Measurements from ENCODE around the gene SELPLG.

The SELPLG gene

GRCh38 chr12:108642269-108642870 lies 8.7 kb upstream of the SELPLG start:
- Histone ChIP-seq H3K9me3 (ENCODE audit: control insufficient read depth, low read length) (no peaks in the 10 kb centered on the region), H2AFZ (no peak overlapping the region), H3K9ac (no peak overlapping the region), H3K36me3 (ENCODE audit: control insufficient read depth, insufficient read depth, low read length) (no peaks in the 10 kb centered on the region), H3K4me3 (ENCODE audit: low read depth, low read length) (no peak overlapping the region), H3K79me2 (no peaks in the 10 kb centered on the region), H3K27ac (no peak overlapping the region), H3K4me1 (peaks cover 22% of the 10 kb centered on the region), H3K27me3 (ENCODE audit: control insufficient read depth, insufficient read depth, low read length) (no peaks in the 10 kb centered on the region), H3K4me2 (ENCODE audit: low read length) (no peak overlapping the region)
- no peak for TF ChIP-seq CTCF (IDR thresholded peaks at IDR 0.05)

GRCh38 chr12:108641446-108642268 lies 8.0 kb upstream of the SELPLG start:
- Histone ChIP-seq H3K36me3 (ENCODE audit: control insufficient read depth, insufficient read depth, low read length) (no peaks in the 10 kb centered on the region), H3K4me2 (ENCODE audit: low read length) (no peak overlapping the region), H3K27me3 (ENCODE audit: control insufficient read depth, insufficient read depth, low read length) (no peaks in the 10 kb centered on the region), H3K9me3 (ENCODE audit: control insufficient read depth, low read length) (no peaks in the 10 kb centered on the region), H3K9ac (no peak overlapping the region), H3K4me1 (peaks cover 16% of the 10 kb centered on the region), H2AFZ (no peak overlapping the region), H3K27ac (no peak overlapping the region), H3K79me2 (no peaks in the 10 kb centered on the region), H3K4me3 (ENCODE audit: low read depth, low read length) (no peak overlapping the region)
- TF ChIP-seq CTCF (IDR thresholded peaks at IDR 0.05) = no peak

- Histone ChIP-seq H3K27ac (no peak overlapping the region), H3K27me3 (ENCODE audit: control insufficient read depth, insufficient read depth, low read length) (no peaks in the 10 kb centered on the region), H3K36me3 (ENCODE audit: control insufficient read depth, insufficient read depth, low read length) (no peaks in the 10 kb centered on the region), H3K4me3 (ENCODE audit: low read depth, low read length) (no peak overlapping the region), H3K79me2 (no peaks in the 10 kb centered on the region), H3K9ac (no peak overlapping the region), H3K4me2 (ENCODE audit: low read length) (no peak overlapping the region), H3K9me3 (ENCODE audit: control insufficient read depth, low read length) (no peaks in the 10 kb centered on the region), H3K4me1 (peaks cover 9% of the 10 kb centered on the region), H2AFZ (no peak overlapping the region)
- no peak for TF ChIP-seq CTCF (IDR thresholded peaks at IDR 0.05)
These were observed 7.2 kb upstream of the SELPLG start for GRCh38 chr12:108640802-108641445.

- H3K27me3 ChIP-seq (ENCODE audit: control insufficient read depth, insufficient read depth, low read length) = no peaks in the 10 kb centered on the region
- no peak overlapping the region for H3K27ac ChIP-seq
- no peaks in the 10 kb centered on the region for H3K79me2 ChIP-seq
- no peak overlapping the region for H3K4me3 ChIP-seq (ENCODE audit: low read depth, low read length)
- H2AFZ ChIP-seq = no peak overlapping the region
- no peaks in the 10 kb centered on the region for H3K9me3 ChIP-seq (ENCODE audit: control insufficient read depth, low read length)
- TF ChIP-seq CTCF (IDR thresholded peaks at IDR 0.05) = no peak
- H3K4me2 ChIP-seq (ENCODE audit: low read length) = no peak overlapping the region
- H3K9ac ChIP-seq = no peak overlapping the region
- H3K36me3 ChIP-seq (ENCODE audit: control insufficient read depth, insufficient read depth, low read length) = no peaks in the 10 kb centered on the region
- peaks cover 4% of the 10 kb centered on the region for H3K4me1 ChIP-seq
These were observed 5.5 kb upstream of the SELPLG start for GRCh38 chr12:108638997-108639822.
